ENCODE measurements around the gene CPT1C. TPM values are rescaled to one million over a fixed set of nuclear protein-coding genes. Genes with fewer than 3 reads are reported as not detected.

CPT1C gene
- polyA plus RNA-seq, 2 of the 4 experiments (the other 2 are of a cell fraction), result 8.5 to 15.4 TPM

GRCh38 chr19:49676784-49677230, 14.1 kb upstream of the CPT1C start:
- H3K4me2 ChIP-seq, result peak overlapping the region; percentile 79; the same call in 2 of the 3 replicates
- peak; percentile 100 for DNase-seq (ENCODE audit: low read depth in 1 of 2, low spot score in 1 of 2)
- CTCF ChIA-PET, result interaction anchor here (1.0 to 16.7 kb wide), 16 partner anchors 9 to 174 kb away, joined by 3 to 326 read pairs (median 6); partner anchors contain the start of genes BCL2L12, IRF3 and RRAS

GRCh38 chr19:49677231-49677900, 13.6 kb upstream of the CPT1C start, which contains the start of gene PRMT1:
Gene PRMT1 (plus strand): TSS chr19:49677271. CDS start chr19:49677281, 10 bp downstream.
- WGBS (ENCODE audit: missing lambda C conversion rate), result 1% methylated on average over 31 of the region's 57 CpGs
- Histone ChIP-seq H3K4me3 (peak within 1 kb of the TSS; percentile 82), H3K4me1 (peaks cover 33% of the 10 kb centered on the region), H3K9me3 (no peaks in the 10 kb centered on the region), H3K27ac (peak within 1 kb of the TSS; percentile 97 to 99), H3K4me2 (peak within 1 kb of the TSS; percentile 90)
- peak; percentile 21 to 39 for ATAC-seq
- ChIA-PET POLR2A (interaction anchor here (1.0 to 3.5 kb wide), 13 partner anchors 8 to 224 kb away, joined by 3 to 48 read pairs (median 9); partner anchors contain the start of genes ALDH16A1, AP2A1, BCL2L12 and FUZ), CTCF (interaction anchor here (0.7 to 16.7 kb wide), 20 partner anchors 11 to 458 kb away, joined by 3 to 326 read pairs (median 6); partner anchors contain the start of genes BCL2L12, IRF3 and RRAS)
- peak in 1 of 2 experiments; percentile 76 for DNase-seq (ENCODE audit: low read depth in 1 of 2, low spot score in 1 of 2)
- FAIRE-seq, result no peak
- TF ChIP-seq CBX8 (IDR thresholded peaks at IDR 0.05) (no peak), MAZ (IDR thresholded peaks at IDR 0.05; ENCODE audit: borderline replicate concordance, low read depth, low read length) (0 out of 2 replicates have a peak, but pooled peaks have one; percentile 55), POLR2AphosphoS2 (conservative IDR thresholded peaks at IDR 0.05; ENCODE audit: low read length) (0 out of 2 replicates have a peak, but pooled peaks have one; percentile 2), TP53 (CRISPR knock-in tag; IDR thresholded peaks at IDR 0.05) (peak; percentile 95), FOSB (CRISPR knock-in tag; IDR thresholded peaks at IDR 0.05) (peak; percentile 85; the same call in 1 of the 2 replicates), SMC3 (IDR thresholded peaks at IDR 0.05) (no peak), CEBPB (IDR thresholded peaks at IDR 0.05) (no peak), MAX (IDR thresholded peaks at IDR 0.05) (peak; percentile 98), ATOH8 (CRISPR knock-in tag; IDR thresholded peaks at IDR 0.05; ENCODE audit: low read depth) (peak; percentile 67; the same call in 1 of the 2 replicates), JUN (IDR thresholded peaks at IDR 0.05) (peak; percentile 63 to 91; a peak in 4 of 5 replicates), ESRRA (IDR thresholded peaks at IDR 0.05; ENCODE audit: borderline replicate concordance, low read length) (no peak), PBX3 (IDR thresholded peaks at IDR 0.05) (no peak), KDM5A (IDR thresholded peaks at IDR 0.05) (no peak), ELK1 (IDR thresholded peaks at IDR 0.05; ENCODE audit: low read depth, low read length) (no peak), NFE2L2 (conservative IDR thresholded peaks at IDR 0.05; ENCODE audit: low read length) (no peak), TFCP2L1 (CRISPR knock-in tag; IDR thresholded peaks at IDR 0.05) (peak; percentile 97; the same call in 1 of the 2 replicates), EHF (CRISPR knock-in tag; IDR thresholded peaks at IDR 0.05) (no peak), REST (IDR thresholded peaks at IDR 0.05) (no peak), HMGXB4 (CRISPR knock-in tag; IDR thresholded peaks at IDR 0.05; ENCODE audit: borderline replicate concordance) (peak; percentile 78; the same call in 1 of the 2 replicates), HES2 (IDR thresholded peaks at IDR 0.05) (no peak)

More at GRCh38 chr19:49676784-49677230, 14.1 kb upstream of the CPT1C start:
- ATAC-seq (peak; percentile 58 to 81), FAIRE-seq (no peak)
- H3K27ac ChIP-seq, result peak overlapping the region; percentile 97 to 99
- TF ChIP-seq PBX3 (IDR thresholded peaks at IDR 0.05) (peak; percentile 98), TP53 (CRISPR knock-in tag; IDR thresholded peaks at IDR 0.05) (no peak), POLR2AphosphoS2 (conservative IDR thresholded peaks at IDR 0.05; ENCODE audit: low read length) (0 out of 2 replicates have a peak, but pooled peaks have one; percentile 22), MAFK (IDR thresholded peaks at IDR 0.05; ENCODE audit: partially characterized antibody) (peak; percentile 54)
- peak overlapping the region; percentile 82 for H3K4me3 ChIP-seq
- H3K9me3 ChIP-seq, result no peaks in the 10 kb centered on the region
- peaks cover 38% of the 10 kb centered on the region for H3K4me1 ChIP-seq
- WGBS (ENCODE audit: missing lambda C conversion rate), result under 1% methylated on average over 24 of the region's 34 CpGs
- POLR2A ChIA-PET, result interaction anchor here (0.5 to 3.5 kb wide), 30 partner anchors 8 to 237 kb away, joined by 3 to 48 read pairs (median 4); partner anchors contain the start of genes AKT1S1, ALDH16A1, AP2A1 and BCL2L12
